IPS-18a (cell line): Measurements from ENCODE around the gene FSD2.

Experiments used
- H3K27ac ChIP-seq: one replicate; pipeline ENCODE4 v1.5.1; 2013; ENCODE audit warnings: low read length
- H3K27me3 ChIP-seq: one replicate; pipeline ENCODE4 v1.6.1; 2013; ENCODE audit warnings: mild to moderate bottlenecking, low read length; ENCODE audit not compliant: control insufficient read depth, insufficient read depth
- H3K36me3 ChIP-seq: one replicate; pipeline ENCODE4 v1.6.1; 2013; ENCODE audit warnings: low read depth, low read length; ENCODE audit not compliant: control insufficient read depth
- H3K4me1 ChIP-seq: one replicate; pipeline ENCODE4 v1.6.1; 2013; ENCODE audit warnings: low read depth, low read length; ENCODE audit not compliant: control insufficient read depth
- H3K4me3 ChIP-seq: one replicate; pipeline ENCODE4 v1.5.1; 2013; ENCODE audit warnings: low read length
- H3K9ac ChIP-seq: one replicate; pipeline ENCODE4 v1.6.1; 2013; ENCODE audit warnings: mild to moderate bottlenecking, low read length, moderate library complexity
- H3K9me3 ChIP-seq: one replicate; pipeline ENCODE4 v1.6.1; 2013; ENCODE audit warnings: low read depth, low read length; ENCODE audit not compliant: control insufficient read depth

The FSD2 gene

DNA sequence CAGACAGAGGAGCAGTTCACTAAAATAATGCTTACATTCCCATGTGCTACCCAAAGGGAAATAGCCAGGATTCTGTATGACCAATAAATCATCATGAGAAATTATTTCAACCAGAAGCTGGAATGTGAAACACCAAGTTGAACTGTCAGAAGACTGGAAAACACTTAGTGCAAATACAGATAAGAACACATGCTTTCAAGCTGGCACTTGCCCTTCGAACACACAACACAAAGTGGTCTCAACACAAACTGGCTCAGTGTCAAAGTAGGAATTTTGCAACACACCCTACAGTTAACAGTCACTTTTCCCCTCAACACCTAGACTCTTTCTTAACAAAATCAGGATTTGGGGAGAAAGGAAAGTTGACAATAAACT lies 1.3 kb downstream of the FSD2 start:
- H3K27ac ChIP-seq: no peak overlapping the region
- H3K4me3 ChIP-seq: no peak overlapping the region
- no peaks in the 10 kb centered on the region for H3K9me3 ChIP-seq
- no peak overlapping the region for H3K9ac ChIP-seq
- peaks cover 8% of the 10 kb centered on the region for H3K4me1 ChIP-seq
- peaks cover 10% of the 10 kb centered on the region for H3K27me3 ChIP-seq
- no peaks in the 10 kb centered on the region for H3K36me3 ChIP-seq

DNA sequence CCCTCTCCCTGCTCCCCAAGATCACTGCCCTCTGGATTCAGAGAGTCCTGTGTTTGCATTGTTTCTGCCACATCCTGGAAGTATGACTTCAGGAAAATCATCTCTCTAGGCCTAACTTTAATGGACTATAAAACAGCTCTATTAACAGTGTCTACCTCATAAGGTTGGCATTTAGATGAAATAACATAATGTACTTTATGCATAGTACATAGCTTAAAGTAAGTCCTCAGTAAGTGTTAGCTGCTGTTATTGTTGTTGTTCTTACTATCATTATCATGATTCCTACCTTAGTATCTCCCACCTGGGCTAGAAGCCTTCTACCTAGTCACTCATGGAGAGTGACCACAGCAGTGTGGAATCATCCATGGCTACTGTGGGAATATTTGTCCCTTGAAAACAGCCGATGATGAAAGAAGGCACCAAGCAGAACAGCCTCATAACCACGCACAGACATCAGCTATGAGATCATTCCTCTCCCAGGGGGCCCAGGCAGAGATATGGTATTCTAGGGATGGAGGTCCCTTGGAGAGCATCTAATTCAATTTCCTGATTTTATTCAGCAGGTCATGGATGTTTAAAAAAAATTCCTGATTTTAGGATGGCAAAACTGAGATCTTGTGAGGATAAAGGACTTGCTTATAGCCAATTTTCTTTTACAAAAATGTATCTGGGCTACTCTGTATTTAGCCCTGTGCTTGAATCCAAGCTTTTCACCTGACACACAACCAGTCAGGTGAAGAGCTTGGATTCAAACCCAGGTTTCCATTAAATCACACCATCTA lies 1.9 kb downstream of the FSD2 start:
- Histone ChIP-seq H3K27ac (no peak overlapping the region), H3K27me3 (peaks cover 10% of the 10 kb centered on the region), H3K4me3 (no peak overlapping the region), H3K36me3 (no peaks in the 10 kb centered on the region), H3K4me1 (peaks cover 5% of the 10 kb centered on the region), H3K9ac (no peak overlapping the region), H3K9me3 (no peaks in the 10 kb centered on the region)

DNA sequence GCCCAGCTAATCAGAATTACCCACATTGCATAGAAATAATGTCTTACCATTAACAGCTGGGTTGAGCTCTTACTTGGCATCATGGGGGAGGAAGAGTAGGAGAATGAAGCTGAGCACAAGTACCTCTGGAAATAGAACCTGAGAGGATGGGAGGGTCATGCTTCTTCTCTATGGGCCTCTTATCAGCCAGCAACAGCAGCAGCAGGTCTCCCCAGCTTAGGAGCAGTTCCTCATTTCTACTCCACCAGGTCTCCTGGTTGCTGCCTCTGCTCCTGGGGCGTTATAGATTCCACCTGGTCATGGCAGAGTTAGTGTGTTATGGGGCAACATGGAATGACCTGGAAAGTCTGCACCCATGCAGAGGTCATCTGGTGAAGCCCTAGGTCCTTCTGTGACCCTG lies 3.4 kb downstream of the FSD2 start:
- H3K27me3 ChIP-seq: peaks cover 10% of the 10 kb centered on the region
- H3K4me1 ChIP-seq: no peaks in the 10 kb centered on the region
- no peaks in the 10 kb centered on the region for H3K9me3 ChIP-seq
- no peak overlapping the region for H3K9ac ChIP-seq
- H3K27ac ChIP-seq: no peak overlapping the region
- H3K36me3 ChIP-seq: no peaks in the 10 kb centered on the region
- no peak overlapping the region for H3K4me3 ChIP-seq

DNA sequence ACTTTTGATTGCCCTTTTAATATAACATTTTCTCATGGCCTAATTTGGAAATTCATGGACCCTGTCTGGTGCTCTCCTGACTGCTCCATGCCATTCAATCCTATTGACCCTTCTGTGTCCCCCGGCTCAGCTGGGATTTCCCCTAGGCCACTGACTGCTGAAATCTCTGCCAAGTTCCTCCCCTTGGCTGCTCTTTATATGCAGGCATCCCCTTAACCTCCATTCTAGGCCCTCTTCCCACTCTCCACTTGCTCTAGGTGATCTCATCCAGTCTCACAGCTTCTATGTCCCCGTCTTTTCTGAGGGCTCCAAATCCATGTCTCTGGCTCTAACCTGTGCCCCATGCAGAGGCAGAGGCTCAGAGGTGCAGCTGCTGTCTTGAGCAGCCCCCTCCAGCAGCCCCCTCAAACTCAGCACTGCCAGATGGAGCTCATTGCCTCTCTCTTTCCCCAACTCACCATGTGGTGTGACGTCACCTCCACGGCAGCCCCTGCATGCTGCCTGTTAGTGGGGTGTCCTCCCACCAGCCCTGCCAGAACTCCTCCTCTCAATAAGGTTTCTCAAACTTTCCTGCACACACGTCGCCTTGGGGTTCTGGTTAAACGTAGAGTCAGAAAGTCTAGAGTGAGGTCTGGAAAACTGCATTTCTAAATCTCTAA lies 6.6 kb downstream of the FSD2 start:
- H3K9ac ChIP-seq: no peak overlapping the region
- H3K4me3 ChIP-seq: no peak overlapping the region
- no peak overlapping the region for H3K27ac ChIP-seq

DNA sequence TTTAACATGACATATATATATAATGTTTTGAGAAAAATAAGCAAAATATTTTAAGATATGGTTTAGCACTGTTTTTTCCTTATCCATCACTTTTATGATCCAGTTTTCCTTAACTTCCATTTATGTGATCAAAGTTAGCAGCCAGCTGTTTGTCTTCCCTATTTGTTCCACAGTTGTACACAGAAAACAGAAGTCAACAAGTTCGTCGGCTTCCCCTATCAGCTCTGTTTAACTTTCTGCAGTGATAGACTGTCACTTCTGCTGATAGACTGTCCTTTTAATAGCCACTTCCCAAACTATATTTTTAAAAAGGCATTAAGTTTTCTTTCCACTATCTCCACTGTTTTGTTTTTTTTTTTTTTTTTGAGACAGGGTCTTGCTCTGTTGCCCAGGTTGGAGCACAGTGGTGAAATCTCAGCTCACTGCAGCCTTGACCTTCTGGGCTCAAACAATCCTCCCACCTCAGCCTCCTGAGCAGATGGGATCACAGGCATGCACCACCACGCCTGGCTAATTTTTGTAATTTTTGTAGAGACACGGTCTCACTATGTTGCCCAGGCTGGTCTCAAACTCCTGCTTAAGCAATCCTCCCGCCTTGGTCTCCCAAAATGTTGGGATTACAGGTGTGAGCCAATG lies 7.2 kb downstream of the FSD2 start:
- Histone ChIP-seq H3K9ac (no peak overlapping the region), H3K27ac (no peak overlapping the region)

More for the DNA sequence above, 6.6 kb downstream of the FSD2 start:
- Histone ChIP-seq H3K27me3 (peaks cover 10% of the 10 kb centered on the region), H3K9me3 (no peaks in the 10 kb centered on the region), H3K4me1 (no peaks in the 10 kb centered on the region), H3K36me3 (no peaks in the 10 kb centered on the region)

DNA sequence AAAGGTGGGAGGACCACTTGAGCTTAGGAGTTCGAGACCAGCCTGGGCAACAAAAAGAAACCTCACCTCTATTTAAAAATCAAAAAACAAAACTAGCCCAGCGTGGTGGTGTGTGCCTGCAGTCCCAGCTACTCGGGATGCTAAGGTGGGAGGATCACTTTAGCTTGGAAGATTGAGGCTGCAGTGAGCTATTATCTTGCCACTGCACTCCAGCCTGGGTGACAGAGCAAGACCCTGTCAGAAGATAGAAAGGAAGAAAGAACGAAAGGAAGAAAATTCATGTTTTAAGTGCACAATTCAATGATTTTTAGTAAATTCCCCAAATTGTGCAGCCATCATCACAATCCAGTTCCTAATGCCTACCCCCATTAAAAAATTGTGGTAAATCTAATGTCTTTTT lies 7.8 kb downstream of the FSD2 start:
- H3K9me3 ChIP-seq: no peaks in the 10 kb centered on the region
- peaks cover 10% of the 10 kb centered on the region for H3K27me3 ChIP-seq
- no peak overlapping the region for H3K9ac ChIP-seq
- no peak overlapping the region for H3K27ac ChIP-seq
- no peaks in the 10 kb centered on the region for H3K4me1 ChIP-seq
- H3K4me3 ChIP-seq: no peak overlapping the region
- no peaks in the 10 kb centered on the region for H3K36me3 ChIP-seq

More for the DNA sequence above, 7.2 kb downstream of the FSD2 start:
- no peak overlapping the region for H3K4me3 ChIP-seq
- H3K9me3 ChIP-seq: no peaks in the 10 kb centered on the region
- H3K4me1 ChIP-seq: no peaks in the 10 kb centered on the region
- no peaks in the 10 kb centered on the region for H3K36me3 ChIP-seq
- peaks cover 10% of the 10 kb centered on the region for H3K27me3 ChIP-seq

DNA sequence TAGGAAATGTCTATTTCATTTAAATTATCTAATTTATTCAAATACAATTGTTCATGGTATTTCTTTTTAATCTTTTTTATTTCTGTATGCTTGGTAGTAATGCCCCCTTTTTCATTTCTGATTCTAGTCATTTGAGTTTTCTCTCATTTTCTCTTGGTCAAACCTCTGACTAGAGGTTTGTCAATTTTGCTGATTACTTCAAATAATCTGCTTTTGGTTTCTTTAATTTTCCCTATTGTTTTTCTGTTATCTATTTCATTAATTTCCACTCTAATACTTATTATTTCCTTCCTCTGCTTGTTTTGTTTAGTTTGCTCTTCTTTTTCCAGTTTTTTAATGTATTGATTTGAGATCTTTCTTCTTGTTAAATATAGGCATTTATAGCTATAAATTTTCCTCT lies 12.1 kb downstream of the FSD2 start:
- Histone ChIP-seq H3K27me3 (no peaks in the 10 kb centered on the region), H3K27ac (no peak overlapping the region), H3K9me3 (no peaks in the 10 kb centered on the region)

DNA sequence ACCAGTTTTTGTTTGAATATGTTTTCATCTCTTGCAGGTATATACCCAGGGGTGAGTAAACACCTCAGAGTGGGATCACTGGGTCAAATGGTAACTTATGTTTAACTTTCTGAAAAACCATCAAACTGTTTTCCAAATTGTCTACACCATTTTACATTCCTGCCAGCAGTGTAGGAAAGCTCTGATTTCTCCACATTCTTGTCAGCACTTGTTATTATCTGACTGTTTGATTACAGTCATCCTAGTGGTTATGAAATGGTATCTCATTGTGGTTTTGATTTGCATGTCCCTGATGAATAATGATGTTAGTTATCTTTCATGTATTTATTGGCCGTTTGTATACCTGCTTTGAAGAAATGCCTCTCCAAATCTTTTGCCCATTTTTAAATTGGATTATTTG lies 13.8 kb downstream of the FSD2 start:
- Histone ChIP-seq H3K36me3 (no peaks in the 10 kb centered on the region), H3K9me3 (no peaks in the 10 kb centered on the region), H3K9ac (no peak overlapping the region), H3K27ac (no peak overlapping the region), H3K4me3 (no peak overlapping the region), H3K27me3 (no peaks in the 10 kb centered on the region), H3K4me1 (no peaks in the 10 kb centered on the region)

More for the DNA sequence above, 12.1 kb downstream of the FSD2 start:
- H3K9ac ChIP-seq: no peak overlapping the region
- H3K4me3 ChIP-seq: no peak overlapping the region
- H3K4me1 ChIP-seq: no peaks in the 10 kb centered on the region
- no peaks in the 10 kb centered on the region for H3K36me3 ChIP-seq

DNA sequence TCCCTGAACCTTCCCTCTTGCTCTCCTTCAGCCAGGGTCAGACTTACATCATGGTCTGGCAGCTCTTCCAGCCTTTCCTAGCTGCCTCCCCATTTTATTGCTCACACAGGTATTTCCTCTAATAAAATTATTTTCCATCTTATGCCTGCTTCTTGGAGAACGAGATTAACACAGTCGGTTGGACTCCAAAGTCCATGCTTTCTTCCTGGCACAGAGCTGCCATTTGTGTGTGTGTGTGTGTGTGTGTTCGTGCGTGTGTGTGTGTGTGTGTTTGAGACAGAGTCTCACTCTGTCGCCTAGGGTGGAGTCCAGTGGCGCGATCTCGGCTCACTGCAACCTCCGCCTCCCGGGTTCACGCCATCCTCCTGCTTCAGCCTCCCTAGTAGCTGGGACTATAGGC lies 15.5 kb downstream of the FSD2 start:
- no peaks in the 10 kb centered on the region for H3K4me1 ChIP-seq
- H3K27me3 ChIP-seq: no peaks in the 10 kb centered on the region
- no peak overlapping the region for H3K4me3 ChIP-seq
- no peak overlapping the region for H3K27ac ChIP-seq
- H3K36me3 ChIP-seq: no peaks in the 10 kb centered on the region
- H3K9ac ChIP-seq: no peak overlapping the region
- H3K9me3 ChIP-seq: no peaks in the 10 kb centered on the region

DNA sequence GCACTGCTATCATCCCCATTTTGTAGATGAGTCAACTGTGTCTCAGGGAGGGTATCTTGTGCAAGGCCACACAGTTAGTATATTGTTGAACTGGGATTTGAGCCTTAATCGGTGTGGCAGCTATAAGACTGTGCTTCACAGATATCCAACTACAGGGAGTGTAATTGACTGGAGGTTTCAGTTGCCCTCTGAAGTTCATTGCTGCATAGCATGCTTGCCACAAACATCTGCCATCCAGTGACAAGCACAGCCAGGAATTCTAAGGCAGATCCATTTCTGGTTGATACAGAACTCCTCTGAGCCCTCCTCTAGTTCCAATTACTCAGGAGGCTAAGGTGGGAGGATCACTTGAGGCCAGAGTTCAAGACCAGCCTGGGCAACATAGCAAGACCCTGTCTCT lies 16.4 kb downstream of the FSD2 start:
- no peaks in the 10 kb centered on the region for H3K36me3 ChIP-seq
- no peak overlapping the region for H3K27ac ChIP-seq
- H3K9me3 ChIP-seq: no peaks in the 10 kb centered on the region
- H3K4me1 ChIP-seq: no peaks in the 10 kb centered on the region
- H3K27me3 ChIP-seq: no peaks in the 10 kb centered on the region
- H3K4me3 ChIP-seq: no peak overlapping the region
- no peak overlapping the region for H3K9ac ChIP-seq

DNA sequence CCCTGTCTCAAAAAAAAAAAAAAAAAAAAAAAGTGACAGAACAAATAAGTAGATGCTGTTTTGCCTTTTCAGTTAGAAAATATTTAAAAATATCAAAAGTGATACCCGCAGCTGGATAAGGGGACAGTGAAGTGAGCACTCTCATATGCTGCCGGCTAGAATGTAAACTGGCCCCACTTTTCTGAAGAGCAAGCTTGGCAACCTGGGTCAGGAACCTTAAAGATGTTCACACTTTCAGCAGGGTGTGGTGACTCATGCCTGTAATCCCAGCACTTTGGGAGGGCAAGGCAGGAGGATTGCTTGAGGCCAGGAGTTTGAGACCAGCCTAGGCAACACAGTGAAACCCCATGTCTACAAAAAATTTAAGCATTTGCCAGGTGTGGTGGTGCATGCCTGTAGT lies 17.4 kb downstream of the FSD2 start:
- Histone ChIP-seq H3K36me3 (no peaks in the 10 kb centered on the region), H3K27ac (no peak overlapping the region), H3K27me3 (no peaks in the 10 kb centered on the region), H3K9me3 (no peaks in the 10 kb centered on the region), H3K4me1 (no peaks in the 10 kb centered on the region), H3K9ac (no peak overlapping the region), H3K4me3 (no peak overlapping the region)
